Measurements from ENCODE around the gene GMDS.

GMDS gene

GRCh38 chr6:1825277-1825676, 420.1 kb downstream of the GMDS start:
- H3K4me1 ChIP-seq (ENCODE audit: control insufficient read depth, insufficient read depth, low read length), result no peaks in the 10 kb centered on the region
- H3K27ac ChIP-seq (ENCODE audit: low read length), result no peak overlapping the region
- H3K9ac ChIP-seq (ENCODE audit: low read length in 2 of 2), result no peak overlapping the region
- no peaks in the 10 kb centered on the region for H3K36me3 ChIP-seq (ENCODE audit: control insufficient read depth in 2 of 2, insufficient read depth in 2 of 2, low read length in 2 of 2)
- H3K27me3 ChIP-seq (ENCODE audit: control insufficient read depth in 1 of 2, insufficient read depth in 2 of 2, low read length in 2 of 2), result no peaks in the 10 kb centered on the region
- peaks cover 0 to 9% of the 10 kb centered on the region in 2 donors for H3K9me3 ChIP-seq (ENCODE audit: control insufficient read depth in 2 of 2, low read length in 2 of 2)
- no peak overlapping the region for H3K4me3 ChIP-seq (ENCODE audit: low read length in 2 of 2)

DNA sequence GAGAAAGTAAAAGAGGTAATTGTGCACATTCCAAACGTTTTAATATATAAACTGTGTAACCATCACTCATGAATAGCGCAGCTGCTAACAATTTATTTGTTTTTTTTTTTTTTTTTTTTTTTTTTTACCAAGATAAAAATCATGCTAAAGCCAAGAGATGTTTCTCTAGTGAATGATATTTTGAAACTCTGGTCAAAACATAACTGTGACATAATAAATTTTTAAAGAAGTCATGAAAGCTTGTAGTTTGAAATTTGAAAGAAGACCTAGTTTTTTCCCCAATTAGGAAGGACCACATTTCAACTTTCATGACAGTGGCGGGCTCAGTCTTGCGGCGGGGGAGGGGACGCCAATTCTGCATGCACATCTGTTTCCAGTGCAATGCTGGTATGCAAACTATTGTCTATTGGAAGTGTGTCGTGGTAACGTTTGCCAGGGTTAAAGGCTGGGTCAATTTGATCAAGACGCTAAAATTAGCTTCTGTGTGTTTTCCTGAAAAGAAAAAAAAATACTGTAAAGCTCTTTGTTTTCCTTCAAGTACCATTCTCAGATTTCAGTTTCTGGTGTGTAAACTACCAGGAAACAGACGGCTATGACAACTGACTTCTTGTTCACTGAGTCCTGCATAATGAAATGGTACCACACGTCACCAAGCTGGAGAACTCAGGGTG, 423.8 kb downstream of the GMDS start:
- Histone ChIP-seq H3K4me1 (ENCODE audit: control insufficient read depth, insufficient read depth, low read length) (no peaks in the 10 kb centered on the region), H3K27ac (ENCODE audit: low read length) (no peak overlapping the region), H3K27me3 (ENCODE audit: control insufficient read depth in 1 of 2, insufficient read depth in 2 of 2, low read length in 2 of 2) (no peaks in the 10 kb centered on the region), H3K9me3 (ENCODE audit: control insufficient read depth in 2 of 2, low read length in 2 of 2) (no peaks in the 10 kb centered on the region), H3K4me3 (ENCODE audit: low read length in 2 of 2) (no peak overlapping the region), H3K36me3 (ENCODE audit: control insufficient read depth in 2 of 2, insufficient read depth in 2 of 2, low read length in 2 of 2) (no peaks in the 10 kb centered on the region), H3K9ac (ENCODE audit: low read length in 2 of 2) (no peak overlapping the region)

- no peaks in the 10 kb centered on the region for H3K4me1 ChIP-seq (ENCODE audit: control insufficient read depth, insufficient read depth, low read length)
- H3K9ac ChIP-seq (ENCODE audit: low read length in 2 of 2), result no peak overlapping the region
- H3K27ac ChIP-seq (ENCODE audit: low read length), result no peak overlapping the region
- H3K36me3 ChIP-seq (ENCODE audit: control insufficient read depth in 2 of 2, insufficient read depth in 2 of 2, low read length in 2 of 2), result no peaks in the 10 kb centered on the region
- no peak overlapping the region for H3K4me3 ChIP-seq (ENCODE audit: low read length in 2 of 2)
- H3K9me3 ChIP-seq (ENCODE audit: control insufficient read depth in 2 of 2, low read length in 2 of 2), result no peaks in the 10 kb centered on the region
- no peaks in the 10 kb centered on the region for H3K27me3 ChIP-seq (ENCODE audit: control insufficient read depth in 1 of 2, insufficient read depth in 2 of 2, low read length in 2 of 2)
Observed at GRCh38 chr6:1821164-1821512, 424.3 kb downstream of the GMDS start.

GRCh38 chr6:1820714-1821113, 424.7 kb downstream of the GMDS start:
- H3K36me3 ChIP-seq (ENCODE audit: control insufficient read depth in 2 of 2, insufficient read depth in 2 of 2, low read length in 2 of 2), result no peaks in the 10 kb centered on the region
- H3K9me3 ChIP-seq (ENCODE audit: control insufficient read depth in 2 of 2, low read length in 2 of 2), result no peaks in the 10 kb centered on the region
- H3K27me3 ChIP-seq (ENCODE audit: control insufficient read depth in 1 of 2, insufficient read depth in 2 of 2, low read length in 2 of 2), result no peaks in the 10 kb centered on the region
- no peak overlapping the region for H3K4me3 ChIP-seq (ENCODE audit: low read length in 2 of 2)
- no peak overlapping the region for H3K27ac ChIP-seq (ENCODE audit: low read length)
- H3K4me1 ChIP-seq (ENCODE audit: control insufficient read depth, insufficient read depth, low read length), result no peaks in the 10 kb centered on the region
- H3K9ac ChIP-seq (ENCODE audit: low read length in 2 of 2), result no peak overlapping the region

DNA sequence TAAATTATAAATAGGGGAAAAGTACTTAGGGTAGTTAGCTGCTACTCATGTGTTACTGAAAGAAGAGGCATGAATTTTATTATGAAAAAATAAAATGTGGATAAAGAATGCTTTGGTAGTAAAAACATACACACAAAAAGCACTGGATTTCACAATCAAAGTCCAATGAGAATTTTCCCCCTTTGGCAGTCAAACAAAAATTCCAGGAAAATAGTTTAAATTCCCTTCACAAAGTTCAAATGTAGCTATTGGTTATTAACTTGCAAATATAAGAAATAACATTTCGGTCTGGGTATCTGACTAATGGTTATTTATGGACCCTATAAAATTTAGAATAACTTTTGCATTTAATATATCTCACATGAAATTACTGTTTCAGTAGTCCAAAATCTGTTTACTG, 425.2 kb downstream of the GMDS start:
- no peak overlapping the region for H3K27ac ChIP-seq (ENCODE audit: low read length)
- H3K9ac ChIP-seq (ENCODE audit: low read length in 2 of 2), result no peak overlapping the region
- no peaks in the 10 kb centered on the region for H3K36me3 ChIP-seq (ENCODE audit: control insufficient read depth in 2 of 2, insufficient read depth in 2 of 2, low read length in 2 of 2)
- H3K4me1 ChIP-seq (ENCODE audit: control insufficient read depth, insufficient read depth, low read length), result no peaks in the 10 kb centered on the region
- H3K9me3 ChIP-seq (ENCODE audit: control insufficient read depth in 2 of 2, low read length in 2 of 2), result no peaks in the 10 kb centered on the region
- no peaks in the 10 kb centered on the region for H3K27me3 ChIP-seq (ENCODE audit: control insufficient read depth in 1 of 2, insufficient read depth in 2 of 2, low read length in 2 of 2)
- no peak overlapping the region for H3K4me3 ChIP-seq (ENCODE audit: low read length in 2 of 2)

DNA sequence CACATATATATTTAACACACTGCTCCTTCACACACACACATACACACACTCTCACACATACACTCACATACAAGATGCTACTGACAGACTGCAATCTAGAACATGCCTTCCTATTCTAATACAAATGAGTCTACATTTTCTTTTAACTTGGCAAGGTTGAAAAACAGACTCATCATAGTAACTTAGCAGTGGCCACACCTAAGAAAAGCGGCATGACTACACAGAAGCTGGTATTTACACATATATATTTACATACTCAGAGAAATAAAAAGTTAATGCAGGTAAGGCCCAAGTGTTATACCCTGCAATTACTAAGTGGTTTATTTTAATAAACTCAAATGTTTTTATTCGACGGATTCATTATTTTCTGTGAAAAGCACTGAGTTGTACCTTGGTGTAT, 426.4 kb downstream of the GMDS start:
- H3K4me3 ChIP-seq (ENCODE audit: low read length in 2 of 2), result no peak overlapping the region
- no peak overlapping the region for H3K27ac ChIP-seq (ENCODE audit: low read length)
- H3K9me3 ChIP-seq (ENCODE audit: control insufficient read depth in 2 of 2, low read length in 2 of 2), result no peaks in the 10 kb centered on the region
- no peaks in the 10 kb centered on the region for H3K27me3 ChIP-seq (ENCODE audit: control insufficient read depth in 1 of 2, insufficient read depth in 2 of 2, low read length in 2 of 2)
- no peaks in the 10 kb centered on the region for H3K4me1 ChIP-seq (ENCODE audit: control insufficient read depth, insufficient read depth, low read length)
- H3K9ac ChIP-seq (ENCODE audit: low read length in 2 of 2), result no peak overlapping the region
- no peaks in the 10 kb centered on the region for H3K36me3 ChIP-seq (ENCODE audit: control insufficient read depth in 2 of 2, insufficient read depth in 2 of 2, low read length in 2 of 2)

DNA sequence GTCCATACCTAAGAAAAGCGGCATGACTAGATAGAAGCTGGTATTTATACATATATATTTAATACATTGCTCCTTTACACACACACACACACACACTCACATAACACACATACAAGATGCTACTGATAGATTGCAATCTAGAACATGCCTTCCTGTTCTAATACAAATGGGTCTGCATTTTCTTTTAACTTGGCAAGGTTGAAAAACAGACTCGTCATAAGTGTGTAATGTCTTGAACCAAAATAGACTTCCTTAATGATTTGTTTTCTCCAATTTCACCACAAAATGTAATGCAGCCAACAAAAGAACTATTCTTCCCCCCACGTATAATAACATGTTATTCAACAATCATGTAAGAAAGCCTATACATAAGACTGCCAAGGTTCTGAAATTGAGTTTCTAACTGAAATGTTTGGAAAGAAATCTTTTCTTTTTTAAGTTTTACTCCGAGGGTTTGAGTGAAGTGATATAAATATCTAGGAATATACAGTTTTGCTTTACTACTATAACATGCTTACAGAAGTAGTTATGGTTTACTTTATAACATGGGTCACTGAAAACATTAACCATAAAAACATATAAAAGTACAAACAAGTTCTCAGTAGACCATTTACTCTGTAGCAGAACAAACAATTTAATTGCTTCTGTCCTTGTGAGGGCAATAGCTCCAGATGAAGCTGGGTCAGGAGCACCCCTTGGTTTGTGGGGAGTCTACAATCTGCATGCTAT, 428.2 kb downstream of the GMDS start:
- Histone ChIP-seq H3K4me3 (ENCODE audit: low read length in 2 of 2) (no peak overlapping the region), H3K9ac (ENCODE audit: low read length in 2 of 2) (no peak overlapping the region), H3K36me3 (ENCODE audit: control insufficient read depth in 2 of 2, insufficient read depth in 2 of 2, low read length in 2 of 2) (no peaks in the 10 kb centered on the region), H3K27me3 (ENCODE audit: control insufficient read depth in 1 of 2, insufficient read depth in 2 of 2, low read length in 2 of 2) (no peaks in the 10 kb centered on the region), H3K9me3 (ENCODE audit: control insufficient read depth in 2 of 2, low read length in 2 of 2) (no peaks in the 10 kb centered on the region), H3K4me1 (ENCODE audit: control insufficient read depth, insufficient read depth, low read length) (no peaks in the 10 kb centered on the region), H3K27ac (ENCODE audit: low read length) (no peak overlapping the region)

DNA sequence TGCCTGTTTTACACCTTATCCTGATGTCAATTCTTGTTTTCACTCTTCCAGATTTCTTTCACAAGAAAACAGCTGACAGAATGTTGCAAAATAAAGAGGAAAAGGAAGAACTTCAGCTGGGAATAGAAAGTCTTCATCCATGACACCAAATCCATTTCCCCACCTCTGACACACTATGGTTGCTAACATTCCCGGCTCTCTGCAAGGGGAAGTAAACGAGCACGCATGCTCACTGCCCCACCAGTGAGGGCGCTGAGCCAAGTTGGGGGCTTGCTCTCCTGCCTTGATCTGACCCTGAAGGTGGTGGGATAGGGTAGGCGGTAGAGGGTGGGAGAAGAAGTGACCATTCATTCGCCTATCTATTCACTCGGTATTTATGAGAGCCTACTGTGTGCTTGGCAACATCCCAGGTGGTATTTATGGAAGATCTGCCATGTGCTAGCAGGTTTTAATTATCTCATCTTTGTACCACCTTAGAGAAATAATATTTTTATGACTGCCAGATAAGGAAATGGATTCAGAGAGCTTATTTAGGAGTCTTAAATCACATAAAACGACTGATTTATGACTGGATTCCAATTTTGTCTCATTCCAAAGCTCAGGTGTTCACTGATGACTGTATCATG, 429.5 kb downstream of the GMDS start:
- H3K9ac ChIP-seq (ENCODE audit: low read length in 2 of 2), result no peak overlapping the region
- no peaks in the 10 kb centered on the region for H3K4me1 ChIP-seq (ENCODE audit: control insufficient read depth, insufficient read depth, low read length)
- H3K27me3 ChIP-seq (ENCODE audit: control insufficient read depth in 1 of 2, insufficient read depth in 2 of 2, low read length in 2 of 2), result no peaks in the 10 kb centered on the region
- no peaks in the 10 kb centered on the region for H3K9me3 ChIP-seq (ENCODE audit: control insufficient read depth in 2 of 2, low read length in 2 of 2)
- H3K4me3 ChIP-seq (ENCODE audit: low read length in 2 of 2), result no peak overlapping the region
- H3K36me3 ChIP-seq (ENCODE audit: control insufficient read depth in 2 of 2, insufficient read depth in 2 of 2, low read length in 2 of 2), result no peaks in the 10 kb centered on the region
- no peak overlapping the region for H3K27ac ChIP-seq (ENCODE audit: low read length)

DNA sequence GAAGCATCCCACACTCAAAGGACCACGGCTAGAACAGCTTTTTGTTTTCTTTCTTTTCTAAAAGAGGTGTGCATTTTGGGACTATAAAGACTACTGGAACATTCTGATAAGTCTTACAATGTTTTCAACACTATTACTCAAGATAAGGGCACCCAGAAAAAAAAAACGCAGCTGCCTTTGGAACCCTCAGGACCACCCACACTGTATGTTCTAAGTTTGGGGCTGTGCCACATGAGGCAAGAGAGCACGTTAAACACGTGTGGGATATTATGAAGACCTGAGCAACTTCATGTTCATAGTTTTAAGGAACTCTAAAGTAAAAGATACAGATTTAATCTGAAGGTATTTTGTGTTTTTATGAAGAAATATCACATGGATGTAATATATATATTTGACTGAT, 431.1 kb downstream of the GMDS start:
- H3K27ac ChIP-seq (ENCODE audit: low read length), result no peak overlapping the region
- H3K4me3 ChIP-seq (ENCODE audit: low read length in 2 of 2), result no peak overlapping the region
- H3K36me3 ChIP-seq (ENCODE audit: control insufficient read depth in 2 of 2, insufficient read depth in 2 of 2, low read length in 2 of 2), result no peaks in the 10 kb centered on the region
- H3K4me1 ChIP-seq (ENCODE audit: control insufficient read depth, insufficient read depth, low read length), result no peaks in the 10 kb centered on the region
- H3K27me3 ChIP-seq (ENCODE audit: control insufficient read depth in 1 of 2, insufficient read depth in 2 of 2, low read length in 2 of 2), result no peaks in the 10 kb centered on the region
- H3K9me3 ChIP-seq (ENCODE audit: control insufficient read depth in 2 of 2, low read length in 2 of 2), result no peaks in the 10 kb centered on the region
- H3K9ac ChIP-seq (ENCODE audit: low read length in 2 of 2), result no peak overlapping the region

GRCh38 chr6:1812487-1812886, 432.9 kb downstream of the GMDS start:
- no peaks in the 10 kb centered on the region for H3K36me3 ChIP-seq (ENCODE audit: control insufficient read depth in 2 of 2, insufficient read depth in 2 of 2, low read length in 2 of 2)
- no peak overlapping the region for H3K4me3 ChIP-seq (ENCODE audit: low read length in 2 of 2)
- no peak overlapping the region for H3K27ac ChIP-seq (ENCODE audit: low read length)
- no peaks in the 10 kb centered on the region for H3K4me1 ChIP-seq (ENCODE audit: control insufficient read depth, insufficient read depth, low read length)
- H3K9ac ChIP-seq (ENCODE audit: low read length in 2 of 2), result no peak overlapping the region
- H3K27me3 ChIP-seq (ENCODE audit: control insufficient read depth in 1 of 2, insufficient read depth in 2 of 2, low read length in 2 of 2), result no peaks in the 10 kb centered on the region
- no peaks in the 10 kb centered on the region for H3K9me3 ChIP-seq (ENCODE audit: control insufficient read depth in 2 of 2, low read length in 2 of 2)

DNA sequence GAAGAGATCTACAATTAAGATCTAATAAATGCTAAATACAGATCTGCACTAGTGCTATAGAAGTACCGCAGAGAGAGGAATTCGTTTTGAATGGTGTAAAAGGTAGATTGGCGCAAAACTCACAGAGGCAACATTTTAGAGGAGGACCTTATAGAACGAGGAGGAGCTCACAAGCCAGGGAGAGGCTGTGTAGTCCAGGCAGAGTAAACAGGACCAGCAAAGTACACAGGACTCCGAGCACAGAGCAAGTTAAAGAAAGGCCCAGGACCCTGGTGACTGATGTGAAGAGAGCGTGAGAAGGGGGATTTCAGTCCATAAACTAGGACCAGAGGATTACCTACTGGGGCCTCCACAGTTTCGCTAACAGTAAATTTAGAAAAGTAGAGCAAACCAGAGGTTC, 433.4 kb downstream of the GMDS start:
- H3K27ac ChIP-seq (ENCODE audit: low read length), result no peak overlapping the region
- H3K4me1 ChIP-seq (ENCODE audit: control insufficient read depth, insufficient read depth, low read length), result no peaks in the 10 kb centered on the region

More for the DNA sequence above, 433.4 kb downstream of the GMDS start:
- H3K9ac ChIP-seq (ENCODE audit: low read length in 2 of 2), result no peak overlapping the region
- no peak overlapping the region for H3K4me3 ChIP-seq (ENCODE audit: low read length in 2 of 2)
- no peaks in the 10 kb centered on the region for H3K9me3 ChIP-seq (ENCODE audit: control insufficient read depth in 2 of 2, low read length in 2 of 2)
- H3K27me3 ChIP-seq (ENCODE audit: control insufficient read depth in 1 of 2, insufficient read depth in 2 of 2, low read length in 2 of 2), result no peaks in the 10 kb centered on the region
- H3K36me3 ChIP-seq (ENCODE audit: control insufficient read depth in 2 of 2, insufficient read depth in 2 of 2, low read length in 2 of 2), result no peaks in the 10 kb centered on the region
